Measurements from ENCODE around the gene NUP58.
A peak's percentile ranks its signal among the peaks of the same experiment; 100 is the strongest.
"Not testable (repeated sequence)": the region's sequence is repeated elsewhere in the genome, so short reads cannot be mapped to it uniquely, and the experiment has no call there.

Gene NUP58

DNA sequence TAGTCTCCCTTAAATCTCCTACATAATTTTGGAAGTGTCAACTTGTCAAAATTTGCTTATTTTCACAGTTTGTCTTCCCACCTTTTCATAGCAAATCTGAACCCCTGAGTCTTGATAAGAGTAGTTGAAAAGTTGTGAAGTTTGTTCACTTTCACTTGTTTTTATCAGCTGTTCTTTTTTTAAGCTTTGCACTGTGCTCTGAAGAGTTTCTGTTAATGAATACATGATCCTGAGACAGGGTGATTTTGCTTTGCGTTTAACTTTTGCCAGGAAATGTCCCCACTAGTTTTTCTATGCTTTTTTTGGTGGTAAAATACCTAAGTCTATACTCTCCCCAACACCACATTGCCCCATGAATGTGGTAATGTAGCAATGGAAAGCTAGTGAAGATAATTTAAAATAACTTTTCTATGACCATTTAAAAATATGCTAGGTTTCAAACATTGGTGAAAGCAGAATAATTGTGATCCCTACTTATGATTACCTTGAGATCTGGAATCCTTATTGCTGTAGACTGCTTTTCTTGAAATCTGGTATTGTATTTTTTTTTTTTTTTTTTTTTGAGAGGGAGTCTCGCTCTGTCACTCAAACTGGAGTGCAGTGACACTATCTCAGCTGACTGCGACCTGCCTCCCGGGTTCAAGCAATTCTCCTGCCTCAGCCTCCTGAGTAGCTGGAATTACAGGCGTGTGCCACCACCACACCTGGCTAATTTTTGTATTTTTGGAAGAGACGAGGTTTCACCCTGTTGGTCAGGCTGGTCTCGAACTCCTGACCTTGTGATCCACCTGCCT lies 5.4 kb downstream of the NUP58 start:
- no peak for DNase-seq

GRCh38 chr13:25310891-25311290 lies 9.5 kb downstream of the NUP58 start:
- no peak for DNase-seq

- DNase-seq, result not testable (repeated sequence)
Measured at GRCh38 chr13:25318946-25319345, 17.5 kb downstream of the NUP58 start.

DNA sequence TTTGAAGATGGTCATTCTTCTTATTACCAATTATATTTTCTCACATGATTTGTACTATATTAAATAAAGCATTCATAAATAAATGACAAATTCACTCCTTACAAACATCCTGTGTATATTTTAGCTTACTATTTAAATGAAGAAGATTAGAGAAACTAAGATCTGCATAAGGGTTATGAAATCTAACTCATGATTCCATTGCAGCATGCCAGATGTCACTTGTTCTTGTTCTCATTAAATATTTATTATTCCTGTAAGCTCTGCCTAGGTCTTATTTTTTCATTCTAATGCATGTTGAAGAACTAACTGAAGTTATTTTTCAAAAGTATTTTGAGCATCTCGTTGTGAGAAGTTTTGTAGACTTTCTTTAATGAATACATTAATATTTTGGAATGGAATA lies 18.3 kb downstream of the NUP58 start:
- DNase-seq, result no peak

DNA sequence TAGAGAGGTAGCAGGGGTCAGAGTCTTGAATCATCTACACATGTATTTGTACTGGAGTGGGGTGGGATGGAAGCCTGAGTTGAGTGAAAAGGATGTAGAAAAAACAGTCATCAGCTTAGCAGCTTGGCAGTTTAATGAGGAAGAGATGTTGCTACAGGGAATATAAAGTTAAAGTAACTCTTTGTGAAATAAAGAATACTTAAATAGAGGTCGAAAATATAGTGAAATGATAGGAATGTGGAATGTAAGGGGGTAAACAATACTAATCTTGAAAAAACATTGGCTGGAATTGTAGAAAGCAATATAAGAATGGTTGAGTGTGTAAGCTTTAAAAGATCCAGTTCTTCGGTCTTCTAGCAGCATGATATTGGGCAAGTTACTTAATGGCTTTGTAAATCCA lies 22.7 kb downstream of the NUP58 start:
- no peak for DNase-seq

DNA sequence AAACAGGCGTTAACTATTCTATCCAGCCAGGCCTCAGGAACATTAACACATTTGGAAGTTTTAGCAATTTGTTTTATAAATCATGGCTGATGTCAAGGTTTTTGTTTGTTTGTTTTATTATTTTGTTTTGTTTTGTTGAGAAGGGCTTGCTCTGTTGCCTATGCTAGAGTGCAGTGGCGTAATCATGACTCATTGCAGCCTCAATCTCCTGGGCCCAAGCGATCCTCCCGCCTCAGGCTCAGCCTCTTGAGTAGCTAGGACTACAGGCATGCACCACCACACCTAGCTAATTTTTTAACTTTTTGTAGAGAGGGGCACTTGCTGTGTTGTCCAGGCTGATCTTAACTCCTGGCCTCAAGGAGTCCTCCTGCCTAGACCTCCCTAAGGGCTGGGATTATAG lies 28.3 kb downstream of the NUP58 start:
- peak; percentile 71 for DNase-seq

DNA sequence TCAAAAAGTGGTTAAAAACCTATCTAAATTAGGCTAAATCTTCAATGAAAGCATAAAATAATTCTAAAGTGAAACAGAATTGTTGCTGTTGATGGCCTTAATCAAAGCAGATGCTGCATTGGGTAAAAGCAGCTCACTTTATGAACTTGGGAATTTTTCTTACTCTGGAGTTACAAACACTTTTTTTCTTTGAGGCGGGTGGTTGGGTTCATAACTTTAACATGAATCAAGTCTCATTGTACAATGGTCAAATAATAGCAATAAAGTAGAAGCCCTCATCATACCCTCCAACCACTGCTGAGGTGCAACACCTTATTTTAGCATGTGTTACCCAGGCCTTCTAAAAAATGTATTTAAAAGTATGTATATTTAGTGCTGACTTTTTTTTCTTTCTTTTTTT lies 29.1 kb downstream of the NUP58 start:
- no peak for DNase-seq

- no peak for DNase-seq
Measured at GRCh38 chr13:25335856-25336255, 34.4 kb downstream of the NUP58 start.

GRCh38 chr13:25345576-25345975 lies 44.2 kb downstream of the NUP58 start:
- DNase-seq, result no peak

DNA sequence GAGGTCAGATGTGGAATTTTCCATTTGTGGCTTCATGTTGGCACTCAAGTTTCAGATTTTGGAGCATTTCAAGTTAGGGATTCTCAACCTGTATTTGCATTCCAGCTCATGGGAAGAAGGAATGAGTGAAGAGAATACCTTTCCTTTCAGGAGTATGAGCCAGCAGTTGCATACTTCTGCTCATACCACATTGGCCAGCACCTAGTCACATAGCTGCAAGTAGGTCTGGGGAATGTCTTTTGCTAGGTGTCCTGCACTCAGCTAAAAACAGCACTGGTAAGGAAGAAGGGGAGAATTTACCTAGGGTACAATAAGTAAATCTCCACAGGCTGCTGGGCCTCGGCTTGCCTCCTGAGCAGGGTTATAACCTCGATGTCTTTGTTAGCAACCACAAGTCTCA lies 45.7 kb downstream of the NUP58 start:
- peak; percentile 84 for DNase-seq

DNA sequence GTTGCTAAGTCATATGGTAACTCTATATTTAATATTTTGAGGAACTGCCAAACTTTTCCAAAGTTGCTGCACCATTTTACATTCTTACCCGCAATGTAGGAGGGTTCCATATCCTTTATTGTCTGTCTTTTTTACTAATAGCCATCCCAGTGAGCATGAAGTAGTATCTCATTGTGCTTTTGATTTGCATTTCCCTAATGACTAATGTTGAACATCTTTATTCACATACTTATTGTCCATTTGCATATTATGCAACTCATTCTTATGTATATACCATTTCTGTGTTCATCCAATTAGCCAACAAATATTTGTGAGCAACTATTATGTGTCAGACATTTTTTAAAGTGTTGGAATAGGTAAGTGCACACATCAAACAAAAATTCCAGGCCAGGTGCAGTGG lies 50.0 kb downstream of the NUP58 start:
- no peak for DNase-seq

GRCh38 chr13:25352230-25352629 lies 50.8 kb downstream of the NUP58 start:
- DNase-seq, result no peak

- DNase-seq, result no peak
Measured at GRCh38 chr13:25352806-25353205, 51.4 kb downstream of the NUP58 start.

- no peak for DNase-seq
Measured at GRCh38 chr13:25353344-25353743, 51.9 kb downstream of the NUP58 start.

- no peak for DNase-seq
Measured at GRCh38 chr13:25354377-25354776, 53.0 kb downstream of the NUP58 start.

GRCh38 chr13:25360443-25360842 lies 59.0 kb downstream of the NUP58 start:
- not testable (repeated sequence) for DNase-seq

- DNase-seq, result no peak
Measured at GRCh38 chr13:25365720-25366235, 64.4 kb downstream of the NUP58 start.

GRCh38 chr13:25371158-25371874 lies 69.9 kb downstream of the NUP58 start:
- DNase-seq, result no peak

- no peak for DNase-seq
Measured at GRCh38 chr13:25371875-25372283, 70.5 kb downstream of the NUP58 start, which contains the start of gene ATP8A2. Gene ATP8A2 (plus strand): TSS chr13:25371974. CDS start chr13:25372213, 239 bp downstream.

GRCh38 chr13:25372284-25373081 lies 71.1 kb downstream of the NUP58 start:
- DNase-seq, result peak; percentile 61

DNA sequence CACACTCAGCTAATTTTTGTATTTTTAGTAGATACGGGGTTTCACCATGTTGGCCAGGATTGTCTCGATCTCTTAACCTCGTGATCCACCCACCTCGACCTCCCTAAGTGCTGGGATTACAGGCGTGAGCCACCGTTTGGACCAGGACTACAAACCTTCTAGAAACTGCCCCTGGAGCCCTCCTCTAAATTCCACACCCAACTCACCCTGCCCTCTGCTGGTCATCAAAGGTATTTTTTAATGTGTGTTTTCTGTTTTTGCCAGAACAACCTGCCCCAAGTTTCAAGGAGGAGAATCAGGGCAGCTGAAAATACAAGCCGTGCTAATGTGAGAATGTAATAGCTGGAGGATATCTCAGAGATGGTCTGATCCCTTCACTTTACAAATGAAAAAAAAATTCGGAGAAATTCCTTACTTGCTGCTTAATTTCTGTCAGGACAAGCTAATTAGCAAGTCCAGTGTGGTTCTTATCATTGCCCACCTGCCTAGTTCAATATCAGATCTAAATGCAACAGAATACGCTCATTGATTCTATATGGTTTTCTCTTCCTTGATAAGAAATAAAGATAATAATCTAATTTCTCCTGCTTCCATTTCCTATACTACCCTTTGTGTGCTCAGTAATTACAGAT lies 74.4 kb downstream of the NUP58 start:
- peak; percentile 61 for DNase-seq

DNA sequence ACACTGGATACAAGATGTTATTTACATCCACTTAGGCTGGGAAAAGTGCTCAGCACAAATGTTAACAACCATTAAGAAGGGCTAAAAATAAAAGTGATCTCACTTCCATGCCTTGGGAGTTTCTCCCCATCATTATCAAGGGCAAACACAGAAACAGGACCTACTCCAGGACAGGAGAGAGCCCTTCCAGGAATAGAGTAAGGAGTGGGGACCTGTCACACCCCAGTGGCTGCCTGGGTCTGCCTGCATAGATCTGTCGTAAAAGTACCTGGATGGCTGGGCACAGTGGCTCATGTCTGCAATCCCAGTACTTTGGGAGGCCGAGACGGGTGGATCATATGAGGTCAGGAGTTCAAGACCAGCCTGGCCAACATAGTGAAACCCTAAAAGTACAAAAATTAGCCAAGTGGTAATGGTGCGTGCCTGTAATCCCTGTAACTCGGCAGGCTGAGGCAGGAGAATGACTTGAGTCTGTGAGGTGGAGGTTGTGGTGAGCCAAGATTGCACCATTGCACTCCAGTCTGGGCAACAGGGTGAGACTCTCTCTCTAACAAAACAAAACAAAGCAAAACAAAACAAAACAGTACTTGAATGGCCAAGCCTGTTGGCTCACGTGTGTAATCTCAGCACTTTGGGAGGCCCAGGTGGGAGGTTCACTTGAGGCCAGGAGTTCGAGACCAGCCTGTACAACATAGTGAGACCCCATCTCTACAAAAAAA lies 76.0 kb downstream of the NUP58 start:
- DNase-seq, result no peak
